Skeletal muscle cell (primary cell): ENCODE results near the gene CCDC51.
"Not testable (repeated sequence)": the region's sequence is repeated elsewhere in the genome, so short reads cannot be mapped to it uniquely, and the experiment has no call there.

Experiments used
- DNase-seq: peaks from one replicate; pipeline ENCODE4 v3.0.0-alpha.2; 2010; ENCODE audit warnings: low read depth
- H3K4me3 ChIP-seq: 2 replicates; pipeline ENCODE4 v1.5.1; 2011; ENCODE audit warnings: low read depth, mild to moderate bottlenecking, control low read depth, low read length, moderate library complexity

CCDC51 gene

DNA sequence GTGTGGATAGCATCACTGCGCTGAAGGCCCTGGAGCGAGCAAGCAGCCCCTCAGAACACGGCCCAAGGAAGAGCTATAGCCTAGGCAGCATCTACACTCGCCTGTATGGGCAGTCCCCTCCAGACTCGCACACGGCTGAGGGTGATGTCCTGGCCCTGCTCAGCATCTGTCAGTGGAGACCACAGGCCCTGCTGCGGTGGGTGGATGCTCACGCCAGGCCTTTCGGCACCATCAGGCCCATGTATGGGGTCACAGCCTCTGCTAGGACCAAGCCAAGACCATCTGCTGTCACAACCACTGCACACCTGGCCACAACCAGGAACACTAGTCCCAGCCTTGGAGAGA is 27.2 kb upstream of the CCDC51 start:
- no peak for DNase-seq
- H3K4me3 ChIP-seq, result peak overlapping the region; percentile 53

DNA sequence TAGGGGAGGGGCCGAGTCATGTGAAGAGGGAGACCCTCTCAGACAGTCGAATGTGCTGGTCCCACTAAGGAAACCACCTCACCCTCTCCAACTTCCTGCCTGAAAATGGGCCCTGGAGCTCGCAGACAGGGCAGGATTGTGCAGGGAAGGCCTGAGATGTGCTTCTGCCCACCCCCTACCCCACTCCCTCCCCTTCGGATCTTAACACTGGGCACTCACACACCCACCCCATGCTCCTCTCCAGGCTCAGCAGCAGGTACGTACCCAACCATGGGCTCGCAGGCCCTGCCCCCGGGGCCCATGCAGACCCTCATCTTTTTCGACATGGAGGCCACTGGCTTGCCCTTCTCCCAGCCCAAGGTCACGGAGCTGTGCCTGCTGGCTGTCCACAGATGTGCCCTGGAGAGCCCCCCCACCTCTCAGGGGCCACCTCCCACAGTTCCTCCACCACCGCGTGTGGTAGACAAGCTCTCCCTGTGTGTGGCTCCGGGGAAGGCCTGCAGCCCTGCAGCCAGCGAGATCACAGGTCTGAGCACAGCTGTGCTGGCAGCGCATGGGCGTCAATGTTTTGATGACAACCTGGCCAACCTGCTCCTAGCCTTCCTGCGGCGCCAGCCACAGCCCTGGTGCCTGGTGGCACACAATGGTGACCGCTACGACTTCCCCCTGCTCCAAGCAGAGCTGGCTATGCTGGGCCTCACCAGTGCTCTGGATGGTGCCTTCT is 26.6 kb upstream of the CCDC51 start:
- H3K4me3 ChIP-seq, result peak overlapping the region; percentile 53
- no peak for DNase-seq

DNA sequence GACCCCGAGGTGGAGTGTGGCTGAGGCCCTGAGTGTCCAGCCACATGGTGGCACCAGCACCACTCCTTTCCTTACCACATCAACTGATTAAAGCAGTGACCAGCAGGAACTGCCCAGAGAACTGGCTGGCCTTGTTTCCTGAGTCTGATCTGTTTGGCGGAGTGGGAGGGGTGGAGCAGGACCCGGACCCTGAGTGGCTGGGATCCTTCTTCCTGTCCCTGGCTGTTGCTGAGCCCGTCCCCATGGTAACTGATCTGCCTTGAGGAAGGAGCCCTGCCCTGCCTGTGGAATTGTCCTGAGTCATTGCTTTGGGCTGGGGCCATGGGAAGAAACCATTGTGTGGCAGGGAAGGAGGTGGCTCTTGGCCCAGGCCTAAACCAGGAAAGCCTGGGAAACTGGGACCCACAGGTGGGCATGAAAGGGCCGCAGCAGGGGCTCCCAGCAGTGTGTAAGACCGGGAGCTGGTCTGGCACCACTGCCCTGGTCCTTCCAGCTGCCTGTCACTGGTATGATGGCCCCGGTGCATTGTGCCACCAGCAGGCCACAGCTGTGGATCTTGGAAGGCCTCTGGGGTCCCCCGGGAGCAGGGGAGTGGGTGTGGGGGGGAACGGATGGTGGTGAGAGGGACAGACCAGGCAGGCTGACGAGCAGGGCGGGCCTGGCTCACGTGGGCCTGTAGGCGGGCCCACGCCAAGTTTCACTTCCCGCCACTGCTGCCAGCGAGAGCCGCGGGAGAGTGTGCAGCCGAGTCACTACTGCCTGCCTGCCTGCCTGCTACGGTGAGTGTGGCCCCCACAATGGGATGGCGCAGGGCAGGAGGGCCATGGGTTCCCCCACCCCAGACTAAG is 25.8 kb upstream of the CCDC51 start:
- peak; percentile 99 for DNase-seq
- H3K4me3 ChIP-seq, result peak overlapping the region; percentile 53

DNA sequence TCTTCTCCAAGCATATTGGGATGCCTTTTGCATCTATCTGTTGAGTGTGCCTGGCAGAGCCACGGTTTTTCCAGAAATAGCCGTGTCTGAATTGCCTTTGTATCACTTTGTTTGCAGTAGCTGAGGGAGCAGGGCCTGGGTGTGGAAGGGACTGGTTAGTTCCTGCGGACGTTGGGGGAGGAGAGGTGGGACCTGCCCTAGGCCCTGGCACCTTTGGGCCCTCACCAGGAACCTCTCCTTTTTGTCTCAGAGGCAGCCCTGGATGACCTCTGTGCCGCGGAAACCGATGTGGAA is 25.3 kb upstream of the CCDC51 start:
- no peak for DNase-seq
- no peak overlapping the region for H3K4me3 ChIP-seq

DNA sequence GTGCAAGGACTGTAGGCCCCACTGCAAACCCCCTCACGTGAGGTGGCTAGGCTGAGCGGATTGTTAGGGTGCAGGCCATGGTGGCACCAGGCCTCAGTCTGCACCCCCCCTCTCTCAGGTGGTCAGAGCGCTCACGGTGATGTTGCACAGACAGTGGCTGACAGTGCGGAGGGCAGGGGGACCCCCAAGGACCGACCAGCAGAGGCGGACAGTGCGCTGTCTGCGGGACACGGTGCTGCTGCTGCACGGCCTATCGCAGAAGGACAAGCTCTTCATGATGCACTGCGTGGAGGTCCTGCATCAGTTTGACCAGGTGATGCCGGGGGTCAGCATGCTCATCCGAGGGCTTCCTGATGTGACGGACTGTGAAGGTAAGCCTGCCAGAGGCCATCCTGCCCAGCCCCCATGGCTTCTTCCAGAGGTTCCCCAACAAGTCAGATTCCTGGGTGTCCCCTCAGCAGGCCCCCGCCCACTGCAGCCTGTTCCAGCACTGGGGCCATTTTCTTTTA is 24.8 kb upstream of the CCDC51 start:
- DNase-seq, result no peak
- H3K4me3 ChIP-seq, result no peak overlapping the region

DNA sequence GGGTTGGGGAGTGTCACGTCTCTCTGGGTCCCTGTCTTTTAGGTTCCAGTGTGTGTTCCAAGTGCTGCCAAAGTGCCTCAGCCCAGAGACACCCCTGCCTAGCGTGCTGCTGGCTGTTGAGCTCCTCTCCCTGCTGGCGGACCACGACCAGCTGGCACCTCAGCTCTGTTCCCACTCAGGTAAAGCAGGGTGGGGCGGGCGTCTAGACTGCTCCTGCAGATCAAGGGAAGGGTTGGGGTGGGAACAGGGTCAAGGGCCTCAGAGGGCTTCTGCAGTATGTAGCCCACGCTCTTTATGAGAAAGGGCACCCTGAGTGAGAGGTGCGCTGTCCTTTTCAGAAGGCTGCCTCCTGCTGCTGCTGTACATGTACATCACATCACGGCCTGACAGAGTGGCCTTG is 23.8 kb upstream of the CCDC51 start:
- no peak overlapping the region for H3K4me3 ChIP-seq
- DNase-seq, result no peak

DNA sequence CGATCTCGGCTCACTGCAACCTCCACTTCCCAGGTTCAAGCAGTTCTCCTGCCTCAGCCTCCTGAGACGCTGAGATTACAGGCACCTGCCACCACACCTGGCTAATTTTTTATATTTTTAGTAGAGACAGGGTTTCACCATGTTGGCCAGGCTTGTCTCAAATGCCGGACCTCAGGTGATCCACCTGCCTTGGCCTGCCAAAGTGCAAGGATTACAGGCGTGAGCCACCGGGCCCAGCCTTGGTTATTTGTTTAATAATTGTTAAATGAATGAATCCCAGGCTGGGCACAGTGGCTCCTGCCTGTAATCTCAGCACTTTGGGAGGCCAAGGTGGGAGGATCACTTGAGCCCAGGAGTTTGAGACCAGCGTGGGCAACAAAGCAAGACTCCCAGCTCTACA is 21.8 kb upstream of the CCDC51 start:
- DNase-seq, result not testable (repeated sequence)

DNA sequence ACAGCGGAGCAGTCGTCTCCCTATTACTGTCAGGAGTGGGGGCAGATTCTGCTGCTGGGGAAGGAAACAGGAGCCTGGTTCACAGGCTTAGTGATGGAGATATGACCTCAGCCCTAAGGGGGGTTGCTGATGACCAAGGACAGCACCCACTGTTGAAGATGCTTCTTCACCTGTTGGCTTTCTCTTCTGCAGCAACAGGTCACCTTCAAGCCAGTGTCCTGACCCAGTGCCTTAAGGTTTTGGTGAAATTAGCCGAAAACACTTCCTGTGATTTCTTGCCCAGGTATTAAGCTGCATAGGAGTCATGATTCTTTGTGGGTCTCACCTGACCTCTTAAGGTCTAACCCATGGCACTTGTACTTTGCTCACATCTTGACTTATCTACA is 20.6 kb upstream of the CCDC51 start:
- H3K4me3 ChIP-seq, result no peak overlapping the region
- DNase-seq, result no peak

More for the DNA sequence above, 21.8 kb upstream of the CCDC51 start:
- not testable (repeated sequence) for H3K4me3 ChIP-seq

DNA sequence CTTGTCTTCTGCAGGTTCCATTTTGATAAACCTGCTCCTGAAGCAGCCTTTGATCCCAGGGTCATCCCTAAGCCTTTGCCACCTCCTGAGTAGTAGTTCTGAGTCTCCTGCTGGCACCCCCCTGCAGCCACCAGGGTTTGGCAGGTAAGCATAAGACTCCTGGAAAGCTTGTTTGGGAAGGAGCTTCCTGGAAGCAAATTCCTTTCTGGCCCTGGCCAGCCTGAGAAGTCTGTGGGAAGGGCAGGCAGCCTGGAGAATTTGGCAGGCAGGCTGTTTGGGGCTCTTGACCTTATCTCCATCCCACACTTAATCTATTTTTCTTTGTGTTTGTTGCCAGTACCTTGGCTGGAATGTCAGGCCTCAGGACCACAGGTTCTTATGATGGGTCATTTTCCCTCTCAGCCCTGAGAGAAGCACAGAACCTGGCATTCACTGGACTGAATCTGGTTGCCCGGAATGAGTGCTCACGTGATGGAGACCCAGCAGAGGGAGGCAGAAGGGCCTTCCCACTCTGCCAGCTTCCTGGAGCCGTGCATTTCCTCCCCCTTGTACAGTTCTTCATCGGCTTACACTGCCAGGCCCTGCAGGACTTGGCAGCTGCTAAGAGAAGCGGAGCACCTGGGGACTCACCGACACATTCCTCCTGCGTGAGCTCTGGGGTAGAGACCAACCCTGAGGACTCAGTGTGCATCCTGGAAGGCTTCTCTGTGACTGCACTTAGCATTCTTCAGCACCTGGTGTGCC is 20.0 kb upstream of the CCDC51 start:
- no peak for DNase-seq
- H3K4me3 ChIP-seq, result no peak overlapping the region

DNA sequence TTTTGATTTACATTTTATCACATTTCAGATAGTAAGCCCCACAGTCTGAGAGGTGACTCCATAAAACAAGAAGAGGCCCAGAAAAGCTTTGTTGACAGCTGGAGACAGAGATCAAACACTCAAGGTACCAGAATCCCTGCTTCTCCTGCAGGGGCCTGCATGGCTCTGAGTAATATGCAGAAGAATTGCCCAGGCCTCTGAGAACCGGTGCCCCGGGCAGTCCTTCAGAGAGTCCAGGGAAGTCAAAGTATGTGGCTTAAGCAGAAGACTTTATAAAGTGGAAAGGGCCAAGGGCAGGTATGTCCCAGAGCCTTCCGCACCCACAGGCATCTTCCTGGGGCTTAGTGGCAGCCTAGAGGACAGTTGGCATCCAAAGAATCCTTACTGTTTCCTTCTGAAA is 19.4 kb upstream of the CCDC51 start:
- DNase-seq, result no peak
- no peak overlapping the region for H3K4me3 ChIP-seq

DNA sequence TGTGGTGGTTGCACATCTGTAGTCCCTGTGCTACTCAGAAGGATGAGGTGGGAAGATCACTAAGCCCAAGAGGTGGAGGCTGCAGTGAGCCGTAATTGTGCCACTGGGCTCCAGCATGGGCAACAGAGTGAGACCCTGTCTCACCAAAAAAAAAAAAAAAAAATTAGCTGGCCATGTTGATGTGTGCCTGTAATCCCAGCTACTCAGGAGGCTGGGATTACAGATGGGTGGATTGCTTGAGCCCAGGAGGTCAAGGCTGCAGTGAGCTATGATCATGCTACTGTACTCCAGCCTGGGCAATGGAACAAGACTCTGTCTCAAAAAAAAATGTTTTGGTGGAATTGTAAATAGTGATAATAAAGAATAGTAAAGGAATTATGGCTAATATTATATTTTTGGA is 16.5 kb upstream of the CCDC51 start:
- no peak for DNase-seq
- H3K4me3 ChIP-seq, result no peak overlapping the region

DNA sequence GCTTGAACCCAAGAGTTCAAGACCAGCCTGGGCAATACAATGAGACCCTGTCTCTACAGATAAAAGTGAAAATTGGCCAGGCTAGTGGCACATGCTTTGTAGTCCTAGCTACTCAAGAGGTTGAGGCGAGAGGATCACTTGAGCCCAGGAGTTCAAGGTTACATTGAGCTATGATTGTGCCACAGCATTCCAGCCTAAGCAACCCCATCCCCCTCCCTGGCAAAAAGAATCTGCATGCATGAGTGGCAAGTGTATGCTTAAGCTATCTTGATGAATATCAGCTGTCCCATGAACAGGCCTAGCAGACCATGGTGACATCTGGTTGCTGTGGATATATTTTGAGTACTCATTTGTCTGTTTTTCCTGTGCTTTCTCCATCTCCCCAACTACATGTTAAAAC is 11.4 kb upstream of the CCDC51 start:
- DNase-seq, result no peak
- H3K4me3 ChIP-seq, result no peak overlapping the region

DNA sequence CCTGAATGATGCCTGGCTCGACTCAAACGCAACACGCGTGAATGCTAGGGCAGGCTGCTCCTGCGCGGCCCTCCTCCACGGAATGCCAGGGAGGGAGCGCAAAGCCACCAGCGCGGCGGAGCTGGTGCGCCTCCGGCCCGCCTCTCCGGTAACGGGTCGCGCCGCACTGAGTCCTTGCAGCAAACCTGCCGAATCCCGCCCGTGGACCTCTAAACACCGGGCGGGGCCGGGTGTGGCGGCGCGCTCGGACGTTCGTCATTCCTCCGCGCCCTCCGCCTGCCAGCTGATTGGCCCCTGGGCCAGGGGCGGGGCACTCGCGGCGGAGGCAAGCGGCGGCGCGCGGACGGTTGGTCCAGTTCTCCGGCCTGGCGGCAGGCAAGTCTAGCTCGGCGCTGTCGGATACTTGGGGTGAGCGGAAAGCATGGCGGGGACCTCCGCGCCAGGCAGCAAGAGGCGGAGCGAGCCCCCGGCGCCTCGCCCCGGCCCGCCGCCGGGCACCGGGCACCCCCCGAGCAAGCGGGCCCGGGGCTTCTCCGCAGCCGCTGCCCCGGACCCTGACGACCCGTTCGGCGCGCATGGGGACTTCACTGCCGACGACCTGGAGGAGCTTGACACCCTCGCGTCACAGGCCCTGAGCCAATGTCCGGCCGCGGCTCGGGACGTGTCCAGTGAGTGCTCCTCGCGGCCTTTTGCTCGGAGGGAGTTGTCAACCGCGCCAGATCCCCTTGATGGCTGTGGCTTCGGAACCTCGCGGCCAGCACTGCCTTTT is 6.7 kb upstream of the CCDC51 start, which contains the start of gene ATRIP:
Gene ATRIP (plus strand): TSS at position 313 of the 769 bp plus-strand sequence. CDS start 109 bp downstream, at position 422.
- DNase-seq, result peak; percentile 62
- peak within 1 kb of the TSS; percentile 59 for H3K4me3 ChIP-seq

DNA sequence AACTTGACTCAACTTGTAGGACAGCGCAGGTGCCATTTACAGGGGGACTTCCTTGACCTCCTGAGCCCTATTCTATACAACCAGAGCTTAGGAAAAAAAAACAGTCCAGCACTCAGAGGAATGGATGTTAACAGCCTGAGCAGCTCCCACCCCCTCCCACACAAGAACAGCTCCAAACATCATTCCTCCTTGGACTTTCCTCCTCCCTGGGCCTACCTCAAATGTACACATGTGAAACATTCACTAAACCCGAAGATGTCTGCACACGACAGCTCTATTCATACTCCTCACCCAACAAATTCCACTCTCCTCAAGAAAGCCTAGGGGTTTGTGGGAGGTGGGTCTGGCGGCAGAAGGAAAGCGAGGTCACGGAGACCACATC is 6.1 kb upstream of the CCDC51 start:
- DNase-seq, result no peak
- H3K4me3 ChIP-seq, result peak overlapping the region; percentile 59

DNA sequence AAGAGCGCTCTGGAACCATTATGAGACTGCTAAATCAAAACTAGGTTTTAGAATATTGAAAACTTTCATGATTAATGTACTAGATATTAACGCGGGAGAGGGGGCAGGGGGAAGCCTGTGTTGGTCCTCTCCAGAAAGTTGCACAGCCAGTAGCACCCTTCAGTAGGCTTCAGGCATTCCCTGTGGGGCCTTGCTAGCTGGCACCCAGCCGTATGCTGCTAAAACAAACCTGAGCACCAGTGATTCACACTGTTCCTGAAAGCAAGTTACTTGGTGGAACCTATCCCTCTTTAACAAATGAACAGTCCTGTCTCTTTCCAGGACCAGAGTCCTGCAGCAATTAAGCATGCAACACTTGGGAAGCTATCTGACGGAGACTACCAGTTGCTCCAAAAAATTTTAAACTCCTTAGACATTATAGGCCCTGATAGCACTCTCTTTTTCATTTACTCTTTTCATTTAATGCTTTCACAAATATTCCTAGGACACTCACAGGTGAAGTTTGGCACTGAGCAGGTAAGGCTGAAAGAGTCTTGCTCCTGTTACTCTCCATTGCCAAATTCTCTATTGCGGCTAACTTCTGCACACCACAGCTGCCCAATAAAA is 5.5 kb upstream of the CCDC51 start:
- no peak for DNase-seq
- H3K4me3 ChIP-seq, result peak overlapping the region; percentile 59

DNA sequence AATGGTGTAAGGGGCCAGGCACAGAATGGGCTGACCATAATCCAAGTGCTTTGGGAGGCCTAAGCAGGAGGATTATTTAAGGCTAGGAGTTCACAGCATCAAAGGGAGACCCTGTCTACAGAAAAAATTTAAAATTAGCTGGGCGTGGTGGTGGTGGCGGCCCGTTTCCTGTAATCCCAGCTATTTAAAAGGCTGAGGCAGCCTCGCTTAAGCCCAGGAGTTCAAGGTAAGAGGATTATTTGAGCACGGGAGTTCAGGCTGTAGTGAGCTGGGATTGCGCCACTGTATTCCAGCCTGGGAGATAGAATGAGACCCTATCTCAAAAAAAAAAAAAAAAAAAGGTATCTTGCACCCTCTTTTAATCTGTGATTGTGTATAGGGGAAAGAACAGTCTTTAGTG is 2.0 kb upstream of the CCDC51 start:
- H3K4me3 ChIP-seq, result no peak overlapping the region

DNA sequence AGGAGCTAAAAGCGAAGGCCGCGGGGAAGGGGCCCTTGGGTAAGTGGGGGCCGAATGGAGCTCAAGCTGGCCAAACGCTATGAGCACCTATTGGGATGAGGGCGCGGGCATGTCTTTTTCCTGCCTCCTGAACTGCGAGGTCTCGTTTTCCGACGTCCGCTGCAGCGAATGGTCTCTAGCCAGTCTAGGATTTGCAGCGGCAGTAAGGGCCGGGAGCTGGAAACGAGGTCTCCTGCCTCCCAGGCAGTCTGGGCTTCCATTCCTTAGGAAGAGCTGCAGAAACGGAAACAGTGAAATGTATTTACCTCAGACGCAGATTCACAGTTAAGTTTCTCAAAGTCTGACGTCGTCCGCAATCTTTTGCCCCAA is 655 bp upstream of the CCDC51 start:
- DNase-seq, result no peak
- H3K4me3 ChIP-seq, result peak overlapping the region; percentile 81

More for the DNA sequence above, 2.0 kb upstream of the CCDC51 start:
- no peak for DNase-seq

DNA sequence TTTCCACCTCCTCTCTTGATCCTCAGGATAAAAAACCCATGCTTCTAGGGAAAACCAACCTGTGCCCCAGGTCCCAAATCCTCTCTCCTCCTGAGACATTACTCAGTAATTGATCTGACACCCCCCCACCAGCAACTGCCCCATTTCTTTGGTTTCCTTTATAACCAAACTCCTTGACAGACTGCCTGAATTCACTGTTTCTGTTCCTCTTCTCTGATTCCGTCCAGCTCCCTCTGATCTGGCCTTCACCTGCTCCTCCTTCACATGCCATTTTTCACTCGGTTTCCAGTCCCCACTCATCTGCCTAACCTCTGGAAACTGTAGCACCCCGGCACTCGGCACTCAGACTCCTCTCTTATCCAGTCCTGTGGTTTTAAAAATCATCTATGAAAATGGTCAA is 2.1 kb downstream of the CCDC51 start:
- no peak for DNase-seq
- no peak overlapping the region for H3K4me3 ChIP-seq

DNA sequence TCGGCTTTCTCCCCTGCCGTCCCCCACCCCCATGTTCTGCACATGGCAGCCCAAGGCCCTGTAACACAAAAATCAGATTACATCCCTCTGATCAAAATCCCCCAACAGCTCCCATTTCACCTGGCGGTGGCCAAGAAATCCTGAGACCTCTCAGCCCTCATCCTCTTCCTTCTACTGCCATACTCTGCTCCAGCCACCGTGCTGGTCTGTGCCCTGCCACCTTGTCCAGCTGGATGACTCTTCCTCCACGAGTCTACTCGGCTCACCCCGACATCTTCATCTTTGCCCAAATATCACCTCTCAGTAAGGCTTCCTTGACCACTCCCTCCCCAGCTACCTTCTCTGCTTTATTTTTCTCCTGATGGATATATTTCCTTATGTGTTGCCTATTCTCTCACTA is 3.1 kb downstream of the CCDC51 start:
- no peak for DNase-seq
- no peak overlapping the region for H3K4me3 ChIP-seq
